ENCODE measurements around the gene LEPR. TPM values are rescaled to one million over a fixed set of nuclear protein-coding genes. Genes with fewer than 3 reads are reported as not detected.

The LEPR gene
- total and polyA plus RNA-seq, 7 experiments from 2014 or later = 1.2 to 3.0 (median 2.0) TPM

DNA sequence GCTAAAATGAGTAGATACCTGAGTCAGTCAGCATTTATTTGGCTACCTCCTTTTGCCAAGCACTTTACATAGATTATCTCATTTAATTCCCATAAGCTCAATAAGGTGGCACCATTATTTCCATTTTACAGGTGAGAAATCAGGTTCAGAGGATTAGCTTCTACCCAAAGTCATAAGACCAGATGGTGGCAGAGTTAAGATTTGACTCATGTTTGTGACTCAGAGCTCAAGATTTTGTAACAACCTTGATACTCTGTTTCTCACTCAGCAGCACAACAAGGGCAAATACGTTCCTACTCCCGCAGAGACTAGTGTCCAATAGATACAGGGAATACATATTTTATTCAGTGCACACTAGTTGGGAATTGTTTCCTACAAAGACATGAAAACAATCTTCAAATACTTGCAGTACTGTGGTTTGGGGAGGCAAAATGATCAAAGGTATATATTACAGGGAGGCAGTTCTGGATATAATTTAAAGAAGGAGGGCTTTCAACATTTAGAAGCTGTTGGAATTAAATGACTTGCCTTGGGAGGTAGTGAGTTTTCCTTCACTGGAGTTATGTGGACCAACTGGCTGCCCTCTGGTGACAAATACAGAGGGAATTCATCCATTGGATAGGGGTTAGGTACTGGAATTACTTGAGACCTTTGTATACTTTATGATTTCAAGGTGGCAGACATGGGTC, 3.6 kb downstream of the LEPR start:
- no peak overlapping the region for H3K27ac ChIP-seq (ENCODE audit: low read depth, low read length)
- Mint-ChIP-seq H3K36me3 (peaks cover 12 to 31% (median 15%) of the 10 kb centered on the region in 5 donors), H3K9me3 (peaks cover 0 to 2% (median 0%) of the 10 kb centered on the region in 11 donors), H3K4me1 (peaks cover 0 to 32% (median 19%) of the 10 kb centered on the region in 7 donors), H3K27ac (peak overlapping the region in 4 of 9 donors; percentile 23 to 61 (median 32)), H3K4me3 (peak overlapping the region in 1 of 10 donors; percentile 61), H3K27me3 (no peaks in the 10 kb centered on the region)
- H3K4me1 ChIP-seq (ENCODE audit: control insufficient read depth in 2 of 2, insufficient read depth in 2 of 2, low read length in 2 of 2) = peaks cover 0 to 6% of the 10 kb centered on the region in 2 donors
- H3K4me3 ChIP-seq (ENCODE audit: low read length) = no peak overlapping the region
- H3K36me3 ChIP-seq (ENCODE audit: control insufficient read depth in 2 of 3, insufficient read depth in 3 of 3, low read length in 3 of 3) = peaks cover 0 to 20% (median 0%) of the 10 kb centered on the region in 3 experiments
- CTCF ChIA-PET = interaction anchor here (0.7 kb wide), 1 partner anchor 259 kb away, joined by 5 read pairs; no protein-coding TSS in a partner anchor
- no peaks in the 10 kb centered on the region for H3K27me3 ChIP-seq (ENCODE audit: control insufficient read depth in 2 of 2, insufficient read depth in 2 of 2, low read length in 2 of 2)
- no peaks in the 10 kb centered on the region for H3K9me3 ChIP-seq (ENCODE audit: control insufficient read depth in 2 of 3, low read length in 3 of 3)
- ATAC-seq (no peak), DNase-seq (no peak)
- intact Hi-C loops (cut with micrococcal nuclease) = loop anchor here (5.0 to 10.0 kb wide), 7 partner anchors 547 to 1902 kb away; partner anchors contain the start of genes RAVER2 (in 2 of the 2), EFCAB7 (in 1 of the 2), ITGB3BP (in 1 of the 2) and PGM1 (in 1 of the 2)
- POLR2A ChIA-PET = interaction anchor here (0.6 kb wide), 1 partner anchor 1924 kb away, joined by 3 read pairs; no protein-coding TSS in a partner anchor

- H3K4me1 ChIP-seq (ENCODE audit: control insufficient read depth in 2 of 2, insufficient read depth in 2 of 2, low read length in 2 of 2) = peaks cover 0 to 3% of the 10 kb centered on the region in 2 donors
- H3K9me3 ChIP-seq (ENCODE audit: control insufficient read depth in 2 of 3, low read length in 3 of 3) = no peaks in the 10 kb centered on the region
- H3K4me3 ChIP-seq (ENCODE audit: low read length) = no peak overlapping the region
- H3K36me3 Mint-ChIP-seq = peaks cover 12 to 32% (median 15%) of the 10 kb centered on the region in 5 donors
- no peaks in the 10 kb centered on the region for H3K27me3 ChIP-seq (ENCODE audit: control insufficient read depth in 2 of 2, insufficient read depth in 2 of 2, low read length in 2 of 2)
- peak overlapping the region in 2 of 9 donors; percentile 32 to 61 for H3K27ac Mint-ChIP-seq
- H3K36me3 ChIP-seq (ENCODE audit: control insufficient read depth in 2 of 3, insufficient read depth in 3 of 3, low read length in 3 of 3) = peaks cover 0 to 20% (median 0%) of the 10 kb centered on the region in 3 experiments
- H3K27me3 Mint-ChIP-seq = no peaks in the 10 kb centered on the region
- peaks cover 0 to 31% (median 14%) of the 10 kb centered on the region in 7 donors for H3K4me1 Mint-ChIP-seq
- no peak overlapping the region for H3K27ac ChIP-seq (ENCODE audit: low read depth, low read length)
- H3K4me3 Mint-ChIP-seq = no peak overlapping the region
- DNase-seq (no peak), ATAC-seq (no peak)
- intact Hi-C loops (cut with micrococcal nuclease) = loop anchor here (5.0 to 10.0 kb wide), 7 partner anchors 547 to 1902 kb away; partner anchors contain the start of genes RAVER2 (in 2 of the 2), EFCAB7 (in 1 of the 2), ITGB3BP (in 1 of the 2) and PGM1 (in 1 of the 2)
- CTCF ChIA-PET = no interaction called here
- POLR2A ChIA-PET = interaction anchor here (0.6 kb wide), 1 partner anchor 1924 kb away, joined by 3 read pairs; no protein-coding TSS in a partner anchor
- peaks cover 0 to 2% (median 0%) of the 10 kb centered on the region in 11 donors for H3K9me3 Mint-ChIP-seq
Measured at GRCh38 chr1:65424573-65424889, 4.1 kb downstream of the LEPR start.

DNA sequence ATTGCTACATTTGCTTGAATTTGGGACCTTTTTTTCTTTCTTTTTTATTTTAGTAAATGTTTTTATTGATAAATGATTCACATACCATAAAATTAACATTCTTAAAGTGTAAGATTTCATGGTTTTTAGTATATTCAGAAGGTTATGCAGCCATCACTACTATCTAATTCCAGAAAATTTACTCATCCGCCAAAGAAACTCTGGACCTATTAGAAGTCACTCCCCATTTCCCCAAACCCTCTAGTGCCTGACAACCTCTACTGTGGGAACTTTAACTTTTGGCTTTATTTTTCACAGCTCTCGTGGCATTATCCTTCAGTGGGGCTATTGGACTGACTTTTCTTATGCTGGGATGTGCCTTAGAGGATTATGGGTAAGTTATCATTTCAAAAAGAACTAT, 4.5 kb downstream of the LEPR start:
- H3K27me3 Mint-ChIP-seq = no peaks in the 10 kb centered on the region
- H3K4me3 Mint-ChIP-seq = no peak overlapping the region
- Histone ChIP-seq H3K27me3 (ENCODE audit: control insufficient read depth in 2 of 2, insufficient read depth in 2 of 2, low read length in 2 of 2) (no peaks in the 10 kb centered on the region), H3K27ac (ENCODE audit: low read depth, low read length) (no peak overlapping the region), H3K36me3 (ENCODE audit: control insufficient read depth in 2 of 3, insufficient read depth in 3 of 3, low read length in 3 of 3) (peaks cover 0 to 20% (median 0%) of the 10 kb centered on the region in 3 experiments), H3K4me3 (ENCODE audit: low read length) (no peak overlapping the region), H3K9me3 (ENCODE audit: control insufficient read depth in 2 of 3, low read length in 3 of 3) (no peaks in the 10 kb centered on the region), H3K4me1 (ENCODE audit: control insufficient read depth in 2 of 2, insufficient read depth in 2 of 2, low read length in 2 of 2) (peaks cover 0 to 3% of the 10 kb centered on the region in 2 donors)
- H3K4me1 Mint-ChIP-seq = peaks cover 0 to 31% (median 10%) of the 10 kb centered on the region in 7 donors
- peaks cover 12 to 35% (median 15%) of the 10 kb centered on the region in 5 donors for H3K36me3 Mint-ChIP-seq
- ATAC-seq (no peak), DNase-seq (no peak)
- no peak overlapping the region for H3K27ac Mint-ChIP-seq
- ChIA-PET POLR2A (no interaction called here), CTCF (no interaction called here)
- intact Hi-C loops (cut with micrococcal nuclease) = loop anchor here (10.0 kb wide), 3 partner anchors 680 to 1630 kb away; partner anchors contain the start of genes RAVER2 (in 1 of the 2) and SLC35D1 (in 1 of the 2)
- peaks cover 0 to 2% (median 0%) of the 10 kb centered on the region in 11 donors for H3K9me3 Mint-ChIP-seq

DNA sequence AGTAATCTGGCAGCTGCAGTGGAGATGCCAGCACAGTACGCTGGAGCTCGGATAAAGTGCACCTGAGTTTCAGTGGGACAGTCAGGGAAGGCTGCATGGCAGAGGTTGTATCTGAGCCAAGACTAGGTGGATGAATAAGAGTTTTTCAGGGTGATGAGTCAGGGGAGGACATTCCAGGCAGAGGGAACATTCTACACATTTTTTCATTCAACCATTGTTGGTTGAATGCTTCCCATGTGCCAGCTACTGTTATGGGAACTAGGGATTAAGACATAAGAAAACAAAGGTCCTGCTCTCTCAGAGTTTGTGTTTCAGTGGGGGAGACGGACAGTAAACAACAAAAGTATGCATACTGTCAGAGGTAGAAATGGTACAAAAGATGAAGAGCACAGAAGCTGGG, 5.2 kb downstream of the LEPR start:
- Histone ChIP-seq H3K27me3 (ENCODE audit: control insufficient read depth in 2 of 2, insufficient read depth in 2 of 2, low read length in 2 of 2) (no peaks in the 10 kb centered on the region), H3K9me3 (ENCODE audit: control insufficient read depth in 2 of 3, low read length in 3 of 3) (no peaks in the 10 kb centered on the region), H3K4me1 (ENCODE audit: control insufficient read depth in 2 of 2, insufficient read depth in 2 of 2, low read length in 2 of 2) (peaks cover 0 to 3% of the 10 kb centered on the region in 2 donors), H3K4me3 (ENCODE audit: low read length) (no peak overlapping the region), H3K27ac (ENCODE audit: low read depth, low read length) (no peak overlapping the region), H3K36me3 (ENCODE audit: control insufficient read depth in 2 of 3, insufficient read depth in 3 of 3, low read length in 3 of 3) (peaks cover 0 to 17% (median 0%) of the 10 kb centered on the region in 3 experiments)
- intact Hi-C loops (cut with micrococcal nuclease) = loop anchor here (10.0 kb wide), 3 partner anchors 681 to 1629 kb away; partner anchors contain the start of genes RAVER2 (in 1 of the 2) and SLC35D1 (in 1 of the 2)
- Mint-ChIP-seq H3K4me1 (peaks cover 0 to 31% (median 9%) of the 10 kb centered on the region in 7 donors), H3K4me3 (no peak overlapping the region), H3K9me3 (peaks cover 0 to 2% (median 0%) of the 10 kb centered on the region in 11 donors), H3K27ac (no peak overlapping the region), H3K36me3 (peaks cover 12 to 35% (median 15%) of the 10 kb centered on the region in 5 donors), H3K27me3 (no peaks in the 10 kb centered on the region)
- ChIA-PET CTCF (no interaction called here), POLR2A (no interaction called here)
- DNase-seq (no peak), ATAC-seq (no peak)

DNA sequence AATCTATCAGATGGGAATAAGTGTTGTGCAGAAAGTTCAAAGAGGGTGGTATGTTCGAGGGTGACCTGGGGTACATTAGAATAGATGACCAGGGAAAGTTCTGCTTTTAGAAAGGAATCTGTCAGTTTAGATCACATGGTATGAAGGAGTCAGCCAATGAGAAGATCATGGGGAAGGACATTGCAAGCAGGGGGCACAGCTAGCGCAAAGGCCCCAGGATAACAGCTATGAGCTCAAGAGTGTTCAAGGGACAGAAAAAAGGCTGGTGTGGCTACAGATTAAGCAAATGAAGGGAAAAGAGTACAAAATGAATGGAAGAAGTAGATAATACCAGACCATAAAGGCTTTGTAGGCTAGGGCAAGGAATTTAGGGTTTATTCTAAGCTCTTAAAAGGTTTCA, 8.6 kb downstream of the LEPR start:
- H3K4me3 ChIP-seq (ENCODE audit: low read length) = no peak overlapping the region
- no peak overlapping the region for H3K27ac ChIP-seq (ENCODE audit: low read depth, low read length)
- intact Hi-C loops (cut with micrococcal nuclease) = loop anchor here (10.0 kb wide), 3 partner anchors 684 to 1626 kb away; partner anchors contain the start of genes RAVER2 (in 1 of the 2) and SLC35D1 (in 1 of the 2)
- no peaks in the 10 kb centered on the region for H3K9me3 ChIP-seq (ENCODE audit: control insufficient read depth in 2 of 3, low read length in 3 of 3)
- Mint-ChIP-seq H3K36me3 (peaks cover 12 to 36% (median 25%) of the 10 kb centered on the region in 5 donors), H3K27ac (peak overlapping the region in 1 of 9 donors; percentile 0), H3K4me1 (peaks cover 0 to 42% (median 7%) of the 10 kb centered on the region in 7 donors), H3K4me3 (no peak overlapping the region), H3K27me3 (no peaks in the 10 kb centered on the region), H3K9me3 (no peaks in the 10 kb centered on the region)
- H3K36me3 ChIP-seq (ENCODE audit: control insufficient read depth in 2 of 3, insufficient read depth in 3 of 3, low read length in 3 of 3) = peaks cover 0 to 23% (median 0%) of the 10 kb centered on the region in 3 experiments
- no peaks in the 10 kb centered on the region for H3K27me3 ChIP-seq (ENCODE audit: control insufficient read depth in 2 of 2, insufficient read depth in 2 of 2, low read length in 2 of 2)
- DNase-seq = no peak
- ChIA-PET POLR2A (interaction anchor here (0.5 kb wide), 1 partner anchor 889 kb away, joined by 3 read pairs; no protein-coding TSS in a partner anchor), CTCF (interaction anchor here (0.7 to 1.5 kb wide), 4 partner anchors 9 to 258 kb away, joined by 3 to 5 read pairs (median 3); partner anchors contain the start of genes LEPR and LEPROT)
- no peak for ATAC-seq
- H3K4me1 ChIP-seq (ENCODE audit: control insufficient read depth in 2 of 2, insufficient read depth in 2 of 2, low read length in 2 of 2) = no peaks in the 10 kb centered on the region

GRCh38 chr1:65429806-65430205, 9.3 kb downstream of the LEPR start:
- POLR2A ChIA-PET = interaction anchor here (0.5 kb wide), 1 partner anchor 890 kb away, joined by 3 read pairs; no protein-coding TSS in a partner anchor
- peaks cover 0 to 35% (median 4%) of the 10 kb centered on the region in 7 donors for H3K4me1 Mint-ChIP-seq
- H3K9me3 Mint-ChIP-seq = no peaks in the 10 kb centered on the region
- no peaks in the 10 kb centered on the region for H3K9me3 ChIP-seq (ENCODE audit: control insufficient read depth in 2 of 3, low read length in 3 of 3)
- H3K27me3 Mint-ChIP-seq = no peaks in the 10 kb centered on the region
- peaks cover 12 to 36% (median 25%) of the 10 kb centered on the region in 5 donors for H3K36me3 Mint-ChIP-seq
- ATAC-seq (no peak), DNase-seq (no peak)
- no peak overlapping the region for H3K27ac Mint-ChIP-seq
- no peak overlapping the region for H3K4me3 Mint-ChIP-seq
- CTCF ChIA-PET = interaction anchor here (0.8 to 1.5 kb wide), 4 partner anchors 9 to 258 kb away, joined by 3 to 5 read pairs (median 4); no protein-coding TSS in a partner anchor
- no peak overlapping the region for H3K27ac ChIP-seq (ENCODE audit: low read depth, low read length)
- H3K4me3 ChIP-seq (ENCODE audit: low read length) = no peak overlapping the region
- peaks cover 0 to 23% (median 0%) of the 10 kb centered on the region in 3 experiments for H3K36me3 ChIP-seq (ENCODE audit: control insufficient read depth in 2 of 3, insufficient read depth in 3 of 3, low read length in 3 of 3)
- intact Hi-C loops (cut with micrococcal nuclease) = loop anchor here (1.0 to 10.0 kb wide), 8 partner anchors 10 to 1625 kb away; partner anchors contain the start of genes LEPR (in 1 of the 2), LEPROT (in 1 of the 2), RAVER2 (in 1 of the 2) and SLC35D1 (in 1 of the 2)
- H3K27me3 ChIP-seq (ENCODE audit: control insufficient read depth in 2 of 2, insufficient read depth in 2 of 2, low read length in 2 of 2) = no peaks in the 10 kb centered on the region
- H3K4me1 ChIP-seq (ENCODE audit: control insufficient read depth in 2 of 2, insufficient read depth in 2 of 2, low read length in 2 of 2) = no peaks in the 10 kb centered on the region

Data from naive thymus-derived CD4-positive, alpha-beta T cell (primary cell).